Activated T-helper 1 cell treated with anti-CD3 and anti-CD28 coated beads, Interleukin-2, amount 50 U/mL, for 16 hours (primary cell): ENCODE data around the gene ST8SIA5.

Experiments
- DNase-seq, 2 donors: peaks; one replicate each; pipeline ENCODE4 v3.0.0-alpha.2; 2020; ENCODE audit warnings: low read depth in 1 of 2, low spot score in 1 of 2

ST8SIA5 gene

GRCh38 chr18:46712406-46712805, 44.4 kb downstream of the ST8SIA5 start:
- no peak for DNase-seq

GRCh38 chr18:46711444-46711863, 45.4 kb downstream of the ST8SIA5 start:
- DNase-seq, result no peak

GRCh38 chr18:46706968-46707367, 49.9 kb downstream of the ST8SIA5 start:
- no peak for DNase-seq

- DNase-seq, result no peak
These were observed 51.3 kb downstream of the ST8SIA5 start for GRCh38 chr18:46705521-46705920.

- no peak for DNase-seq
These were observed 52.0 kb downstream of the ST8SIA5 start for GRCh38 chr18:46704816-46705215.

- DNase-seq, result no peak
These were observed 52.7 kb downstream of the ST8SIA5 start for GRCh38 chr18:46704189-46704588.

GRCh38 chr18:46702471-46702870, 54.4 kb downstream of the ST8SIA5 start:
- DNase-seq, result no peak

- no peak for DNase-seq
These were observed 56.6 kb downstream of the ST8SIA5 start for GRCh38 chr18:46700066-46700824.

GRCh38 chr18:46696702-46697101, 60.2 kb downstream of the ST8SIA5 start:
- DNase-seq, result no peak

GRCh38 chr18:46696268-46696667, 60.6 kb downstream of the ST8SIA5 start:
- DNase-seq, result no peak

GRCh38 chr18:46693996-46694395, 62.9 kb downstream of the ST8SIA5 start:
- no peak for DNase-seq

- DNase-seq, result no peak
These were observed 67.9 kb downstream of the ST8SIA5 start for GRCh38 chr18:46688853-46689525.

GRCh38 chr18:46686186-46686585, 70.7 kb downstream of the ST8SIA5 start:
- no peak for DNase-seq

GRCh38 chr18:46683252-46683651, 73.6 kb downstream of the ST8SIA5 start:
- DNase-seq, result no peak

- DNase-seq, result no peak
These were observed 75.8 kb downstream of the ST8SIA5 start for GRCh38 chr18:46680784-46681695.

- DNase-seq, result no peak
These were observed 76.8 kb downstream of the ST8SIA5 start for GRCh38 chr18:46679846-46680598.

GRCh38 chr18:46678785-46679399, 78.0 kb downstream of the ST8SIA5 start:
- DNase-seq, result no peak

GRCh38 chr18:46678041-46678440, 78.8 kb downstream of the ST8SIA5 start:
- no peak for DNase-seq

GRCh38 chr18:46677611-46678010, 79.2 kb downstream of the ST8SIA5 start:
- no peak for DNase-seq

- DNase-seq, result no peak
These were observed 80.5 kb downstream of the ST8SIA5 start for GRCh38 chr18:46676182-46676835.
